ENCODE measurements around the gene IFT172. TPM values are rescaled to one million over a fixed set of nuclear protein-coding genes. Genes with fewer than 3 reads are reported as not detected.

Gene IFT172
- total RNA-seq, 1 experiment from 2014 or later = 13.7 TPM

DNA sequence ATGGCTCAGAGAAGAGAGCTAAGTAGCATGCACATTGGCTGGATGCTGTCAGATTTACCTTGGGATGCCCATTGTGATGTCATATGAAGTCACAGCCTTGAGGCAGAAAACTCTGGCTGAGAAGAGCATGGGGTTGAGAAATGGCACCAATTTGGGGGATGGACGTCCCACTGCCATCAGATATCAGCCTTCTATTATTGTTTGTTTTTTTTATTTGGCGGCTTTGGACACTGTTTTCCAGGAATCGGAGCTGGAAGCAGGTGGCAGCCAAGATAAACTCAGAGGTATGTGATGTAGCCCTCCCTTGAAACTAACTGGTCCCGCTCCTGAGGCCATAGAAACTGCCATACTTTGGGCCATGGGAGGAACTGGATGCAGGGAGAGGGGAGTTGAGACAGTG lies 47.7 kb upstream of the IFT172 start:
- Histone ChIP-seq H3K9me3 (ENCODE audit: control insufficient read depth in 1 of 2, insufficient read depth in 1 of 2, low read depth in 1 of 2, low read length in 2 of 2) (no peaks in the 10 kb centered on the region), H2AFZ (ENCODE audit: low read depth, low read length, poor library complexity, severe bottlenecking) (no peak overlapping the region), H3K36me3 (ENCODE audit: control insufficient read depth in 1 of 2, insufficient read depth in 2 of 2, low read length in 2 of 2) (no peaks in the 10 kb centered on the region), H3K4me3 (replicated peaks in 1 of 2; ENCODE audit: low read depth in 1 of 2, low read length in 2 of 2) (no peak overlapping the region), H3K4me2 (ENCODE audit: low read length) (no peak overlapping the region), H3K9ac (ENCODE audit: low read length) (no peak overlapping the region), H3K9me2 (ENCODE audit: insufficient read depth) (no peaks in the 10 kb centered on the region), H4K20me1 (ENCODE audit: insufficient read depth) (no peaks in the 10 kb centered on the region), H3K27me3 (ENCODE audit: insufficient read depth, low read length) (peaks cover 6% of the 10 kb centered on the region; the same call in 1 of the 2 replicates), H3K4me1 (ENCODE audit: control insufficient read depth in 1 of 2, insufficient read depth in 2 of 2, low read length in 2 of 2) (no peaks in the 10 kb centered on the region), H3K27ac (ENCODE audit: low read depth, low read length) (no peak overlapping the region), H3K79me2 (ENCODE audit: insufficient read depth, low read length) (no peaks in the 10 kb centered on the region)
- RAD21 ChIA-PET (ENCODE audit: low non-redundant PET in 1 of 2, low total read pairs in 2 of 2, uncharacterized antibody in 2 of 2, unreplicated experiment in 2 of 2) = no interaction called here
- ATAC-seq (no peak), DNase-seq (ENCODE audit: low read depth, low spot score) (no peak)
- POLR2A ChIA-PET = no interaction called here
- intact Hi-C loops (cut with micrococcal nuclease) = no loop called here
- no TSS peak for BruUV-seq (replicated peaks)
- CTCF ChIA-PET = no interaction called here
- TF ChIP-seq POLR2A (IDR thresholded peaks at IDR 0.05; ENCODE audit: borderline replicate concordance, extremely low read depth, insufficient read depth, insufficient read length) (no peak), RAD21 (IDR thresholded peaks at IDR 0.05; ENCODE audit: low read depth) (no peak), SRF (IDR thresholded peaks at IDR 0.05; ENCODE audit: low read depth) (no peak)
- TF ChIP-seq, protein P1, sequence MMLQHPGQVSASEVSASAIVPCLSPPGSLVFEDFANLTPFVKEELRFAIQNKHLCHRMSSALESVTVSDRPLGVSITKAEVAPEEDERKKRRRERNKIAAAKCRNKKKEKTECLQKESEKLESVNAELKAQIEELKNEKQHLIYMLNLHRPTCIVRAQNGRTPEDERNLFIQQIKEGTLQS (IDR thresholded peaks at IDR 0.05) = no peak

DNA sequence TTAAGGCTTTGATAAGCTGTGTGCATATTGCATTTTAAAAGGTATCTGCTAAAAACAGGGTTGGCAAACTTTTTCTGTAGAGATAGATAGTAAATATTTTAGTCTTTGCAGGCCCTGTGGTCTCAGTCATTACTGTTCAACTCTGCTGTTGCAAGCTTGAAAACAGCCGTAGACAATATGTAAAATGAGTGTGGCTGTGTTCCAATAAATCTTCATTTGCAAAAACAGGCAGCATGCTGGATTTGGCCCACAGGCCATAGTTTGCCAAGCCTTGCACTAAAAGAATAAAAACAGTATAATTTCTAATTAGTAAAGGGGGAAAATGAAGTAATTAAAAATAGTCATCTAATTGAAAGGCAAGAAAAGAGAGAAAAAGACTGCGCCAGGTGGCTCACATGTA lies 42.4 kb upstream of the IFT172 start:
- no peak for DNase-seq (ENCODE audit: low read depth, low spot score)
- TF ChIP-seq RAD21 (IDR thresholded peaks at IDR 0.05; ENCODE audit: low read depth) (no peak), CEBPB (IDR thresholded peaks at IDR 0.05; ENCODE audit: low read depth) (no peak), FOSL1 (IDR thresholded peaks at IDR 0.05; ENCODE audit: low read depth) (no peak), ZNF274 (IDR thresholded peaks at IDR 0.05; ENCODE audit: low read depth, low read length) (no peak), TCF7L2 (IDR thresholded peaks at IDR 0.05; ENCODE audit: borderline replicate concordance, extremely low read depth, insufficient read depth, insufficient read length) (no peak), SP1 (IDR thresholded peaks at IDR 0.05; ENCODE audit: low read depth) (no peak), EZH2 (IDR thresholded peaks at IDR 0.05) (no peak), SRF (IDR thresholded peaks at IDR 0.05; ENCODE audit: low read depth) (no peak), CBX3 (IDR thresholded peaks at IDR 0.05; ENCODE audit: low read depth) (no peak), YY1 (IDR thresholded peaks at IDR 0.05; ENCODE audit: extremely low read depth, insufficient replicate concordance, low read depth, low read length) (no peak), JUND (IDR thresholded peaks at IDR 0.05) (no peak)
- TF ChIP-seq, protein P2, sequence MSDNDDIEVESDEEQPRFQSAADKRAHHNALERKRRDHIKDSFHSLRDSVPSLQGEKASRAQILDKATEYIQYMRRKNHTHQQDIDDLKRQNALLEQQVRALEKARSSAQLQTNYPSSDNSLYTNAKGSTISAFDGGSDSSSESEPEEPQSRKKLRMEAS (IDR thresholded peaks at IDR 0.05) = no peak
- TF ChIP-seq, protein P1 (IDR thresholded peaks at IDR 0.05) = no peak
- TF ChIP-seq, protein P3, sequence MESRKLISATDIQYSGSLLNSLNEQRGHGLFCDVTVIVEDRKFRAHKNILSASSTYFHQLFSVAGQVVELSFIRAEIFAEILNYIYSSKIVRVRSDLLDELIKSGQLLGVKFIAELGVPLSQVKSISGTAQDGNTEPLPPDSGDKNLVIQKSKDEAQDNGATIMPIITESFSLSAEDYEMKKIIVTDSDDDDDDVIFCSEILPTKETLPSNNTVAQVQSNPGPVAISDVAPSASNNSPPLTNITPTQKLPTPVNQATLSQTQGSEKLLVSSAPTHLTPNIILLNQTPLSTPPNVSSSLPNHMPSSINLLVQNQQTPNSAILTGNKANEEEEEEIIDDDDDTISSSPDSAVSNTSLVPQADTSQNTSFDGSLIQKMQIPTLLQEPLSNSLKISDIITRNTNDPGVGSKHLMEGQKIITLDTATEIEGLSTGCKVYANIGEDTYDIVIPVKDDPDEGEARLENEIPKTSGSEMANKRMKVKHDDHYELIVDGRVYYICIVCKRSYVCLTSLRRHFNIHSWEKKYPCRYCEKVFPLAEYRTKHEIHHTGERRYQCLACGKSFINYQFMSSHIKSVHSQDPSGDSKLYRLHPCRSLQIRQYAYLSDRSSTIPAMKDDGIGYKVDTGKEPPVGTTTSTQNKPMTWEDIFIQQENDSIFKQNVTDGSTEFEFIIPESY (IDR thresholded peaks at IDR 0.05; ENCODE audit: extremely low read depth, insufficient replicate concordance, low read length) = no peak
- TF ChIP-seq, protein P4, sequence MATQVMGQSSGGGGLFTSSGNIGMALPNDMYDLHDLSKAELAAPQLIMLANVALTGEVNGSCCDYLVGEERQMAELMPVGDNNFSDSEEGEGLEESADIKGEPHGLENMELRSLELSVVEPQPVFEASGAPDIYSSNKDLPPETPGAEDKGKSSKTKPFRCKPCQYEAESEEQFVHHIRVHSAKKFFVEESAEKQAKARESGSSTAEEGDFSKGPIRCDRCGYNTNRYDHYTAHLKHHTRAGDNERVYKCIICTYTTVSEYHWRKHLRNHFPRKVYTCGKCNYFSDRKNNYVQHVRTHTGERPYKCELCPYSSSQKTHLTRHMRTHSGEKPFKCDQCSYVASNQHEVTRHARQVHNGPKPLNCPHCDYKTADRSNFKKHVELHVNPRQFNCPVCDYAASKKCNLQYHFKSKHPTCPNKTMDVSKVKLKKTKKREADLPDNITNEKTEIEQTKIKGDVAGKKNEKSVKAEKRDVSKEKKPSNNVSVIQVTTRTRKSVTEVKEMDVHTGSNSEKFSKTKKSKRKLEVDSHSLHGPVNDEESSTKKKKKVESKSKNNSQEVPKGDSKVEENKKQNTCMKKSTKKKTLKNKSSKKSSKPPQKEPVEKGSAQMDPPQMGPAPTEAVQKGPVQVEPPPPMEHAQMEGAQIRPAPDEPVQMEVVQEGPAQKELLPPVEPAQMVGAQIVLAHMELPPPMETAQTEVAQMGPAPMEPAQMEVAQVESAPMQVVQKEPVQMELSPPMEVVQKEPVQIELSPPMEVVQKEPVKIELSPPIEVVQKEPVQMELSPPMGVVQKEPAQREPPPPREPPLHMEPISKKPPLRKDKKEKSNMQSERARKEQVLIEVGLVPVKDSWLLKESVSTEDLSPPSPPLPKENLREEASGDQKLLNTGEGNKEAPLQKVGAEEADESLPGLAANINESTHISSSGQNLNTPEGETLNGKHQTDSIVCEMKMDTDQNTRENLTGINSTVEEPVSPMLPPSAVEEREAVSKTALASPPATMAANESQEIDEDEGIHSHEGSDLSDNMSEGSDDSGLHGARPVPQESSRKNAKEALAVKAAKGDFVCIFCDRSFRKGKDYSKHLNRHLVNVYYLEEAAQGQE (IDR thresholded peaks at IDR 0.05; ENCODE audit: low read depth) = no peak

More for the DNA sequence above, 42.4 kb upstream of the IFT172 start:
- Histone ChIP-seq H3K9me2 (ENCODE audit: insufficient read depth) (no peaks in the 10 kb centered on the region), H3K9ac (ENCODE audit: low read length) (no peak overlapping the region), H4K20me1 (ENCODE audit: insufficient read depth) (no peaks in the 10 kb centered on the region), H3K4me1 (ENCODE audit: control insufficient read depth in 1 of 2, insufficient read depth in 2 of 2, low read length in 2 of 2) (peaks cover 3 to 8% of the 10 kb centered on the region in 2 experiments; a peak in 3 of 4 replicates), H3K4me2 (ENCODE audit: low read length) (no peak overlapping the region), H3K79me2 (ENCODE audit: insufficient read depth, low read length) (no peaks in the 10 kb centered on the region), H2AFZ (ENCODE audit: low read depth, low read length, poor library complexity, severe bottlenecking) (no peak overlapping the region), H3K27me3 (ENCODE audit: insufficient read depth, low read length) (no peaks in the 10 kb centered on the region), H3K9me3 (ENCODE audit: control insufficient read depth in 1 of 2, insufficient read depth in 1 of 2, low read depth in 1 of 2, low read length in 2 of 2) (no peaks in the 10 kb centered on the region), H3K36me3 (ENCODE audit: control insufficient read depth in 1 of 2, insufficient read depth in 2 of 2, low read length in 2 of 2) (no peaks in the 10 kb centered on the region), H3K27ac (ENCODE audit: low read depth, low read length) (no peak overlapping the region), H3K4me3 (replicated peaks in 1 of 2; ENCODE audit: low read depth in 1 of 2, low read length in 2 of 2) (no peak overlapping the region)
- ChIA-PET RAD21 (ENCODE audit: low non-redundant PET in 1 of 2, low total read pairs in 2 of 2, uncharacterized antibody in 2 of 2, unreplicated experiment in 2 of 2) (no interaction called here), CTCF (no interaction called here), POLR2A (no interaction called here)
- no peak for ATAC-seq
- BruUV-seq (replicated peaks) = no TSS peak
- intact Hi-C loops (cut with micrococcal nuclease) = no loop called here

Data from HCT116 (cell line).